ENCODE results near the gene GFOD1. TPM values are rescaled to one million over a fixed set of nuclear protein-coding genes. Genes with fewer than 3 reads are reported as not detected.

The GFOD1 gene
- total RNA-seq, 1 donor from 2014 or later, result 8.4 TPM

DNA sequence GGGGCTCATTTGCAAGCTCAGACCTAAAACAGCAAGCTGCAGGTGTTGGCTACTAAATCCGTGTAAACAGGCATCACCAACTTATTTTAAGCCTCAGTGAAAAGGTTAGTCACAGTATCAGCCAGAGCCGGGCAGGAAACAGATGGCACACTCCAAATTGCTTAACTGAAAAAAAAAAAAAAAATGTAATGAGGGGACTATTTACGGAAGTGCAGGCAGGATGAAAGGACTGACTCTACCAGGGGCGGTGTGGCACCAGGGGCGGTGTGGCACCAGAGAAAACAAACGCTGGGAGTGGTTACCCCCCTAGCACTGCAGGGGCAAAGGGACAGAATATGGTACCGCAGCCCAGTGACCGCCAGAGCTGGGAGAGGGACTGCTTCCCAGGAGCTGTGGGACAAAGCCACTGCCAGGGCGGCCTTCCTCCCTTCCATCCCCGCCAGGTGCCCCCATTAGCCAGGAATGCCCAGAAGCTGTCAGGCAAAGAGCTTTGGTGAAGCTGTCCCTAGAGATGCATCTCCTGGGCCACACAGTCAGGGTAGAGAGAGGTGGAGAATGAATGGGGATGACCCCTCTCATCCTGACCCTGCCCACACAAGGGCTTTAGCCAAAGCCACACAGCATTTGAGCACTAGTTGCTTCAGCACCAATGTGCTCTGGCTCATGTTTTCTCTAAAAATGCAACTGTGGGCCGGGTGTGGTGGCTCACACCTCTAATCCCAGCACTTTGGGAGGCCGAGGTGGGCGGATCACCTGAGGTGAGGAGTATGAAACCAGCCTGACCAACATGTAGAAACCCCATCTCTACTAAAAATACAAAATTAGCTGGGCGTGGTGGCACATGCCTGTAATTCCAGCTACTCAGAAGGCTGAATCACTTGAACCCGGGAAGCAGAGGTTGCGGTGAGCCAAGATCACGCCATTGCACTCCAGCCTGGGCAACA, 39.6 kb upstream of the GFOD1 start:
- POLR2A ChIA-PET, result interaction anchor here (0.7 to 2.1 kb wide), 15 partner anchors 10 to 288 kb away, joined by 3 to 19 read pairs (median 5); partner anchors contain the start of genes GFOD1, MCUR1, NOL7 and SIRT5

DNA sequence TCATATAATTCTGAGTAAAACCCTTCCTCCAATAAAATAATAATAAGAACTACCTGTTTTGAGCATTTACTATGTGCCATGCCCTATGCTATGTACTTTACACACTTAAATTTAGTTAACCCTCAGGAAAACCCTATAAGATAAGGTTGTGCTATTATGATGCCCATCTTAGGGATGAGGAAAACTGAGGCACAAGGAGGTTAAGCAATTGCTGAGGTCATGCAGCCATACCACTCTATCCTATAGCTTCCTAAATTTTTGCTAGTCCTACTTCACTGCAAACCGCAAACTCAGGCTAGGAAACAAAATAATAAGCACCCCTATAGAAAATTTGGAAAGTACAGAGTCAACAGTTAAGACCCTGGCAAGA, 38.9 kb upstream of the GFOD1 start:
- Mint-ChIP-seq H3K27ac (peak overlapping the region; percentile 78), H3K4me3 (no peak overlapping the region), H3K4me1 (peaks cover 47% of the 10 kb centered on the region), H3K27me3 (no peaks in the 10 kb centered on the region), H3K36me3 (ENCODE audit: low read depth) (no peaks in the 10 kb centered on the region), H3K9me3 (no peaks in the 10 kb centered on the region)
- CTCF ChIA-PET, result interaction anchor here (1.1 to 1.8 kb wide), 3 partner anchors 11 to 88 kb away, joined by 4 to 12 read pairs (median 9); partner anchors contain the start of genes NOL7 and SIRT5
- POLR2A ChIA-PET, result interaction anchor here (0.7 to 2.1 kb wide), 16 partner anchors 11 to 288 kb away, joined by 3 to 19 read pairs (median 4); partner anchors contain the start of genes GFOD1, MCUR1, NOL7 and SIRT5
- ATAC-seq (ENCODE audit: low read depth) (no peak), DNase-seq (no peak)
- intact Hi-C loops (cut with micrococcal nuclease), result loop anchor here (1.0 to 5.0 kb wide), 9 partner anchors 38 to 288 kb away; partner anchors contain the start of genes MCUR1 and SIRT5
- TF ChIP-seq, protein P1, sequence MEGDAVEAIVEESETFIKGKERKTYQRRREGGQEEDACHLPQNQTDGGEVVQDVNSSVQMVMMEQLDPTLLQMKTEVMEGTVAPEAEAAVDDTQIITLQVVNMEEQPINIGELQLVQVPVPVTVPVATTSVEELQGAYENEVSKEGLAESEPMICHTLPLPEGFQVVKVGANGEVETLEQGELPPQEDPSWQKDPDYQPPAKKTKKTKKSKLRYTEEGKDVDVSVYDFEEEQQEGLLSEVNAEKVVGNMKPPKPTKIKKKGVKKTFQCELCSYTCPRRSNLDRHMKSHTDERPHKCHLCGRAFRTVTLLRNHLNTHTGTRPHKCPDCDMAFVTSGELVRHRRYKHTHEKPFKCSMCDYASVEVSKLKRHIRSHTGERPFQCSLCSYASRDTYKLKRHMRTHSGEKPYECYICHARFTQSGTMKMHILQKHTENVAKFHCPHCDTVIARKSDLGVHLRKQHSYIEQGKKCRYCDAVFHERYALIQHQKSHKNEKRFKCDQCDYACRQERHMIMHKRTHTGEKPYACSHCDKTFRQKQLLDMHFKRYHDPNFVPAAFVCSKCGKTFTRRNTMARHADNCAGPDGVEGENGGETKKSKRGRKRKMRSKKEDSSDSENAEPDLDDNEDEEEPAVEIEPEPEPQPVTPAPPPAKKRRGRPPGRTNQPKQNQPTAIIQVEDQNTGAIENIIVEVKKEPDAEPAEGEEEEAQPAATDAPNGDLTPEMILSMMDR (IDR thresholded peaks at IDR 0.05), result no peak

More for the DNA sequence above, 39.6 kb upstream of the GFOD1 start:
- H3K4me3 Mint-ChIP-seq, result peak overlapping the region; percentile 3
- intact Hi-C loops (cut with micrococcal nuclease), result loop anchor here (1.0 to 5.0 kb wide), 10 partner anchors 39 to 287 kb away; partner anchors contain the start of genes MCUR1, NOL7 and SIRT5
- DNase-seq (peak; percentile 41), ATAC-seq (ENCODE audit: low read depth) (peak; percentile 90)
- no peaks in the 10 kb centered on the region for H3K27me3 Mint-ChIP-seq
- H3K27ac Mint-ChIP-seq, result peak overlapping the region; percentile 78
- CTCF ChIA-PET, result interaction anchor here (1.1 to 1.8 kb wide), 3 partner anchors 11 to 88 kb away, joined by 4 to 12 read pairs (median 9); partner anchors contain the start of genes NOL7 and SIRT5
- no peaks in the 10 kb centered on the region for H3K9me3 Mint-ChIP-seq
- TF ChIP-seq, protein P1 (IDR thresholded peaks at IDR 0.05), result no peak
- H3K36me3 Mint-ChIP-seq (ENCODE audit: low read depth), result no peaks in the 10 kb centered on the region
- H3K4me1 Mint-ChIP-seq, result peaks cover 47% of the 10 kb centered on the region

DNA sequence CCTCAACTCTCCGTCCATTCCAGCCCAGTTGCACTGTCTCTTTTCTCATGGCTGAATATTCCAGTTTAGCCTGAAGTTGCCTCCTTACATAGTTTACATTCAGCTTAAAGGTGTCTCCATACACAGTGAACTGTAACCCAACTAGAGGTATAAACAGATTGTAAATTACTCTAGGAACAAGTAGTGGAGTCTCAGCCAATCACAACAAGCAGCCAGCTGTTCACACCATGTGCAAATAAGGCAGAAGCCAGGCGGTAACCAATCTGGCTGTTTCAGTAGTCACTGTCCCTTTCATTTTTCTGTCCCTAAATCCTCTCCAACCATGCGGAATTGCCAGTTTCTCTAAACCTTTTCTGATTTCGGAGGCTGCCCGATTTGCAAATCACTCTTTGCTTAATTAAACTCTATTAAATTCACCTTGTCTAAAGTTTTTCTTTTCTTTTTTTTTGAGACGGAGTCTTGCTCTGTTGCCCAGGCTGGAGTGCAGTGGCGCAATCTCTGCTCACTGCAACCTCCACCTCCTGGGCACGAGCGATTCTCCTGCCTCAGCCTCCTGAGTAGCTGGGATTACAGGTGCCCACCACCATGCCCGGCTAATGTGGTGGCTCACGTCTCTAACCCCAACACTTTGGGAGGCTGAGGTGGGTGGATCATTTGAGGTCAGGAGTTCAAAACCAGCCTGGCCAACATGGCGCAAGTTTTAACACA, 37.6 kb upstream of the GFOD1 start:
- TF ChIP-seq, protein P1 (IDR thresholded peaks at IDR 0.05), result no peak
- peaks cover 47% of the 10 kb centered on the region for H3K4me1 Mint-ChIP-seq
- no peak overlapping the region for H3K27ac Mint-ChIP-seq
- ChIA-PET CTCF (no interaction called here), POLR2A (interaction anchor here (0.7 to 1.8 kb wide), 4 partner anchors 46 to 197 kb away, joined by 3 to 5 read pairs (median 4); partner anchors contain the start of gene TBC1D7)
- H3K27me3 Mint-ChIP-seq, result no peaks in the 10 kb centered on the region
- DNase-seq (no peak), ATAC-seq (ENCODE audit: low read depth) (no peak)
- H3K36me3 Mint-ChIP-seq (ENCODE audit: low read depth), result no peaks in the 10 kb centered on the region
- H3K4me3 Mint-ChIP-seq, result no peak overlapping the region
- no peaks in the 10 kb centered on the region for H3K9me3 Mint-ChIP-seq
- intact Hi-C loops (cut with micrococcal nuclease), result loop anchor here (5.0 kb wide), 1 partner anchor 128 kb away; no protein-coding TSS in a partner anchor

DNA sequence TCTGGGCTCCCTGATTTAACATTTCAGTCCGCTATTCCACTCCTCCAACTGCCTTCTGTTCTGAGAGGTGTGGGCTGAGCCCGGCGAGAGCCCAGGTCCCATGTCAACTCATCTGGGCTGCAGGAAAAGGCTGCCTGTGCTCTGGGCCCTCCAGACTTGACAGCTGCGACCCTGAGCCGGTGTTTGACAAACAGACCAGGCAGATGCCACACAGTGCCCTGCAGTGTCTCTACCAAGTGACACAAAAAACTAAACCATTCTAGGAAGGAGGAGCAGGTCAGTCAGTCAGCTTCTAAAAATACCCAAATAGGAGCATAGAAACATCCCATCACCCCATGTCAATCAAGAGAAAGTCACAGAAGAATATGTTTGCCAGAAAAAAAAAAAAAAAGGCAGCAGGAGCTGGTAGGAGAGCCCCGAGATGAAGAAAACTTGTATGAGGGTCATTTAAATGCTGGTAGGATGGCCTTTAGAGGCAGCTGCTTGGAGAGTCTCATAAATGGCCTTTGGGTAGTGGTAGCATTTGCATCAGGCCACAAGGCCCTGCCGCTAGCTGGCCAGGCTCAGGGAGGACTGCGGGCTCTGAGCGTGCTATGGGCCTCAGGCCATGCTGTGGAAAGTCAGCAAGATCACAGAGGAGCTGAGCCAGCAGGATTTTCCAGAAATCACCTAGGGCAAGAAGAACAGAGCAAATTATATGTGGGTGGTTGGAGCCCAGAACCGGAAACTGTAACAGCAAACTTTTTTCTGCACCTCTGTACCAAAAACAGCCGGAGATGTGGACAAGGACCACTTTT, 36.6 kb upstream of the GFOD1 start:
- H3K4me1 Mint-ChIP-seq, result peaks cover 47% of the 10 kb centered on the region
- ChIA-PET CTCF (no interaction called here), POLR2A (interaction anchor here (0.7 to 1.1 kb wide), 2 partner anchors 64 to 196 kb away, joined by 3 to 4 read pairs; partner anchors contain the start of gene TBC1D7)
- no peaks in the 10 kb centered on the region for H3K27me3 Mint-ChIP-seq
- peak overlapping the region; percentile 46 for H3K27ac Mint-ChIP-seq
- TF ChIP-seq, protein P1 (IDR thresholded peaks at IDR 0.05), result no peak
- intact Hi-C loops (cut with micrococcal nuclease), result no loop called here
- ATAC-seq (ENCODE audit: low read depth) (no peak), DNase-seq (no peak)
- no peak overlapping the region for H3K4me3 Mint-ChIP-seq
- no peaks in the 10 kb centered on the region for H3K9me3 Mint-ChIP-seq
- H3K36me3 Mint-ChIP-seq (ENCODE audit: low read depth), result no peaks in the 10 kb centered on the region
